Measurements from ENCODE around the gene CARD9.
"Not testable (repeated sequence)": the region's sequence is repeated elsewhere in the genome, so short reads cannot be mapped to it uniquely, and the experiment has no call there.

Gene CARD9, protein sequence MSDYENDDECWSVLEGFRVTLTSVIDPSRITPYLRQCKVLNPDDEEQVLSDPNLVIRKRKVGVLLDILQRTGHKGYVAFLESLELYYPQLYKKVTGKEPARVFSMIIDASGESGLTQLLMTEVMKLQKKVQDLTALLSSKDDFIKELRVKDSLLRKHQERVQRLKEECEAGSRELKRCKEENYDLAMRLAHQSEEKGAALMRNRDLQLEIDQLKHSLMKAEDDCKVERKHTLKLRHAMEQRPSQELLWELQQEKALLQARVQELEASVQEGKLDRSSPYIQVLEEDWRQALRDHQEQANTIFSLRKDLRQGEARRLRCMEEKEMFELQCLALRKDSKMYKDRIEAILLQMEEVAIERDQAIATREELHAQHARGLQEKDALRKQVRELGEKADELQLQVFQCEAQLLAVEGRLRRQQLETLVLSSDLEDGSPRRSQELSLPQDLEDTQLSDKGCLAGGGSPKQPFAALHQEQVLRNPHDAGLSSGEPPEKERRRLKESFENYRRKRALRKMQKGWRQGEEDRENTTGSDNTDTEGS

DNA sequence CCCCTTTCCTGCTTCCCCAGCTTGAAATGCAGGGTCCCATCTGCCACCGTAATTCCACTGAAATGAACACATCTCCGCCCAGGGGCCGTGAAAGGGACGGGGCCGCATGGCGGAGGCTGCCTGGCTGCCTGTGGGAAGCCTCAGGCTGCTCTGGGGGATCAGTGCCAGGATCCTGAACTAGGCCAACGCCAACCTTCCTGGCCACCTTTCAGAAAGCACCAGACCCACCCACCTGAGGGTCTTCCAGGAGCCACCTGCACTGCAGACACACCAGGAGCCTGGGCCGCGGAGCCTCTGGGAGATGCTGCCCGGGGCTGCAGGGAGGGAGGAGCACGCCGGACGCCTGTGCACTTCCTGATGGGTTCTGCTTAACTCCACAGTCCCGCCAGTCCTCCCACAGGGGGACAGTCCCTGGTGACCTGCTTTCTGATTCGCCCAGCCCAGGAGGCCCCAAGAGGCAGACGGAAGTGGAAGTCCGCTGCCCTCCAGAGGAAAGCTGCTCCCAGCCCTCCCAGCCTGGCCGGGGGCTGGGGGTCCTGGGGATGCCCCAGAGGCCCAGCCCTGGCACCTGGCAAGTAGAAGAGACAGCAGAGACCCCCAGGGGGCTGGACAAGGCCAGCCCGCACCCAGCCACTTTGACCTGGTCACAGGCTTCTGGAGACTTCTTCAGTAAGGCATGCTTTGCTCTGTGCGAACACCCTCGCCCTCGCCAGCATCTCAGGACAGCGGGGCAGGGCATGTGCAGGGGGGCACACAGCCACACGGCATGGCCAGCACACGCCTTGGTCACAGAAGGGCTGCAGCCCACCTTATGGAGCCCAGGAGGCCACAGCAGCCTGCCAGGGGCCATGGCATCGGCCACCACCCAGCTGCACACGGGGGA is at the start of gene CARD9:
Gene CARD9, minus strand, starts transcription at position 370 of the 883 bp plus-strand sequence. CDS start 1,591 bp downstream, outside the sequence.
- no peak for DNase-seq

DNA sequence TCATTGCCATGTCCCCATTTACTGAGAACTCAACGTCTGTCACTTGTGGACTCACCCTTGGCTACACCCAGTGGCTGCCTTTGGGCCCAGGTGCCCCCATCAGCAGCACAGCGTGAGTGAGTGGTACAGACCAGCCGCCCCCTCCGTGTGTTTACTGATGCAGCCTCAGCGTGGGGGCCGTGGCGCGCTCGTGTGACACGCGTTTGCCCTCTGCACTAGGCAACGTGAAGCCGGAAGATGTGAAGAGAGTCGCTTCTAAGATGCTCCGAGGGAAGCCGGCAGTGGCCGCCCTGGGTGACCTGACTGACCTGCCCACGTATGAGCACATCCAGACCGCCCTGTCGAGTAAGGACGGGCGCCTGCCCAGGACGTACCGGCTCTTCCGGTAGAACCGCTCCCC is 49.4 kb upstream of the CARD9 start:
- DNase-seq: no peak

DNA sequence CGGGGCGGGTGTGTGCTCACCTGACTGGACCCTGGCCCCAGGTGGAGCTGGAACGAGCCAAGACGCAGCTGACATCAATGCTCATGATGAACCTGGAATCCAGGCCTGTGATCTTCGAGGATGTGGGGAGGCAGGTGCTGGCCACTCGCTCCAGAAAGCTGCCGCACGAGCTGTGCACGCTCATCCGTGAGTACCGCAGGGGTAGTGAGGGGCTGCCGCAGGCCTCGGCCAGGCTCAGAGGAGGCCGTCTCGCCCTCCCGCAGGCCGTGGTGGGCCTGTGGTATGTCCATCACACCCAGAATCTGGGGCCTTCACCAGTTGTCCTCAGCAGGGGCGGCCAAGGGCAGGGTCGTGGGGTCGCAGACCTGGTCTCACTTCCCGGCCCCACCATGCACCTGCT is 48.3 kb upstream of the CARD9 start:
- no peak for DNase-seq

DNA sequence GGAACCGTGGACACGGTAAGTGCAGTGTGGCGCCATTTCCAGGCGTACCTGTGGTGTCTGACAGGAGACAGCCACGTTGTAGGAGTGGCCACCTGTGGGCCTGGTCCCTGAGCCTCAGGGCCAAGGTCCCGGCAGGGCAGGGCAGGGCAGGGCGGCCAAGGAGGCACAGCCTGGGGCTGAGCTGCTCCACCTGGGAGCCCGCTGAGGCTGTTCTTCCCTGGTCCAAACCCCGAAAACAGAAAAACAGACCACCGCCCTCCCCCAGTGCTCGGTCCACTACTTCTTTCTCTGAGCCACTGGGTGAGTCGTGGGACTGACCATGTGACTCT is 45.6 kb upstream of the CARD9 start:
- no peak for DNase-seq

DNA sequence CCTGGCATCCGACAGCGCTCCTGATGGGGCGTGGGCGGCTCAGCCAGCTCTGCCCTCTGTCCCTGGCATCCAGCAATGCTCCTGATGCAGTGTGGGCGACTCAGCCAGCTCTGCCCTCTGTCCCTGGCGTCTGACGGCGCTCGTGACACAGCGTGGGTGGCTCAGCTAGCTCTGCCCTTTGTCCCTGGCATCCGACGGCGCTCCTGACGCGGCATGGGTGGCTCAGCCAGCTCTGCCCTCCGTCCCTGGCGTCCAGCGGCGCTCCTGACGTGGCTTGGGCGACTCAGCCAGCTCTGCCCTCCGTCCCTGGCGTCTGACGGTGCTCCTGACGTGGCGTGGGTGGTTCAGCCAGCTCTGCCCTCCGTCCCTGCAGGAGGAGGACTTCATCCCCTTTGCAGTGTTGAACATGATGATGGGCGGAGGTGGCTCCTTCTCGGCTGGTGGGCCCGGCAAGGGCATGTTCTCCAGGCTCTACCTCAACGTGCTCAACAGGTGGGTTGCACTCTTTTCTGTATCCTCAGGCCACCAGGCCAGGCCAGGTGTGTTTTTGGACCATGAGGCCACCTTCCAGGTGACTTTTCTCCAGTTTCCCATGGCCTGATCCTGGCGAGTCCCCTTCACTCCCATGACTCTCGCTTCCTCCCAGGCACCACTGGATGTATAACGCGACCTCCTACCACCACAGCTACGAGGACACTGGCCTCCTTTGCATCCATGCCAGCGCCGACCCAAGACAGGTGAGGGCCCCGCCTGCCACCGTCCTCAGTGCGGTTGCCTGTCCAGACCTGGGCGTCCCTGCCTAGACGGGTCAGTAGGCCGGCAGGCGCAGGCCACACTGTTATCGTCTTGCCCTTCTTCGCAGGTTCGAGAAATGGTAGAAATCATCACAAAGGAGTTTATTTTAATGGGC is 45.0 kb upstream of the CARD9 start:
- DNase-seq: no peak

DNA sequence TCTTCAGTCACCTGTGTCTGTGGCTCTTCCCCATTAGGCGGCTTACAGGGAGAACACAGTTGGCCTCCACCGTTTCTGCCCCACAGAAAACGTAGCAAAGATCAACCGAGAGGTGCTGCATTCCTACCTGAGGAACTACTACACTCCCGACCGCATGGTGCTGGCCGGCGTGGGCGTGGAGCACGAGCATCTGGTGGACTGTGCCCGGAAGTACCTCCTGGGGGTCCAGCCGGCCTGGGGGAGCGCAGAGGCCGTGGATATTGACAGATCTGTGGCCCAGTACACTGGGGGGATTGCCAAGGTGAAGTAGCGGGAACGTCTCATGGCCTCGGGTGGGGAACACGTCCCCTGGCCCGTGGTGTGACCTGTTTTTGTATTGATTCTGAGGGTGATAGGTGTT is 43.4 kb upstream of the CARD9 start:
- no peak for DNase-seq

DNA sequence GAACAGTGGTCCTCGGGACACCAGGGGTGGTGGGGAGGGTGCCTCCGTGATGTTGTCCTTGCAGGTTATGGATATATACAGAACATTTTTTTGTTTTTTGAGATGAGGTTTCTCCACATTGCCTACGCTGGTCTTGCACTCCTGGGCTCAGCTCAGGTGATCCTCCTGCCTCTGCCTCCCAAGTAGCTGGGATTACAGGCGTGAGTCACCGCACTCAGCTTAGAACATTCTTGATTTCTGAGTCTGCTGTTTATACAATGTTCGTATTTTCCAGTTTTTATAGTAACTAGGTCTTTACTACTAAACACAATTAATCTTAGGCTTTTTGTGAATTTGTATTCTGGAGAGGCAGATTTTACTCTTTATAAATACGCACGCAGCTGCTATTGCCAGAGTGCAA is 43.0 kb upstream of the CARD9 start:
- no peak for DNase-seq

DNA sequence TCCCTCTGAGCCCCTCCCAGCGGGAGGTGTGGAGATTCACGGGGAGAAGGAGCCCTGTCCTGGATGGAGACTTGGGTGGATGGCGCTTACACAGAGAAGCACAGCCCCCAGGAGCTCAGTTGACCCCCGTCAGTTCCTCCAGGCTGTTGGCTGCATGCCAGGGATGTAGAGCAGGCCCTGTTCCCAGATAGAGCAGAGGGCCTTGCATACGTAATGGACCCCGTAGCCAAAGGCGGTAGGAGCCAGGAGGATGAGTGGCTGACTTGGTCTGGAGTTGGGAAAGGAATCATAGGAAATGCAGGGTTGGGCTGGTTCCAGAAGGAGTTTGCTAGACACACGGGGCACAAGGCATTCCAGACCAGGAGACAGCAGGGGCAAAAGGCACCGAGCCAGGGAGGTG is 39.5 kb upstream of the CARD9 start:
- DNase-seq: no peak

DNA sequence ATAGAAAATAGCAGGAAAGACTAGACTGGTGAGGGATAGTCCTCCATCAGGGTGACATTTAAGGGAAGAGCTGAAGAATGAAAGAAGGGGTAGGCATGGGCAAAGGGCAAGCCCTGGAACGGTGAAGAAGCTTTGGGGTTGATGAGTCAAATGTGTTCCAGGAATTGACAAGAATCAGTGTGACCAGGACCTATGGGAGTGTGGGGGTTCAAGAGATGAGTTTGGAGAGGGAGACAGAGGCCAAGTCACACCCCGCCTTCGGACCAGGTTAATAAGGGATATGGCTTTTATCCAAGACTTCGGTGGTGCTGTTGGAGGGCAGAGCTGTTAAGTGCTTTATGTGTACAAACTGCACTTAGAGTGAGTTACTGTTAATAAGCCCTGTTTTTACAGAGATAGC is 37.9 kb upstream of the CARD9 start:
- peak; percentile 29 for DNase-seq

DNA sequence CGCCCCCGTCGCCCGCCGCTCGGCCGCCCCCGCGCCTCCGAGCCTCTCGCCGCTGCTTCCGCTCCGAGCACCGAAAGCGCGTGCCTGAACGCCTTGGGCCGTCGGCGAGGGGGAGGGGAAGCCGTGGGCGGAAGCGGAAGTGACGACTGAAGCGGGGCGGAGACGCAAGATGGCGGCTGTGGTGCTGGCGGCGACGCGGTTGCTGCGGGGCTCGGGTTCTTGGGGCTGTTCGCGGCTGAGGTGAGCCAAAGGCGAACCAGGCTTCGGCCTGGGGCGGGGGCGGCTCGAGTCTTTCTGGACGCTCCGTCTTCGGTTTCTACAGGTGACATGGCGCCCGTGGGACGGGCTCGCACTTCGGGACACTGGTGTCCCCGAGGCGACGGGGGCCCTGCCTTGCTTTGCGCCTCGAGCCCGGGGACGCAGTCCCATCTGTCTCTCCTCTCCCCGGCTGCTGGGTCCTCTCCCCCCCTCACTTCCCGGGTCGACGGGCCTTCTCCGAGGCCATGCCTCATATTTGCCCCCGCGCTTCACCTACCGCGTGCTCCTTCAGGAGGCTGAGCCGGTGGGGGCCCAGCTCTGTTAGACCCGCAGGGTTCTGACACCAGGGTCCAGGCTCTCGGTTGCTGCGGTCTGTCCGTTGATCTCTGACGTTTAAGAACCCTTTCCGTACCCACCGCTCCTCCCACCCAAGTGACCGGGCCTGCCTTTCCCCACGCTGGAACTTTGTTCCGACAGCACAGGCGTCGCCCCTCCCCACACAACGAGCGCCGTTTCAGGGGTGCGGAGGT is 37.2 kb upstream of the CARD9 start, which contains the start of the genes ENTR1 and PMPCA:
Gene ENTR1, minus strand, starts transcription at position 115 of the 788 bp plus-strand sequence. CDS start 217 bp downstream, outside the sequence.
Gene PMPCA, plus strand, starts transcription at position 159 of the 788 bp plus-strand sequence. Its CDS starts 11 bp downstream, at position 170.
- DNase-seq: peak; percentile 96

DNA sequence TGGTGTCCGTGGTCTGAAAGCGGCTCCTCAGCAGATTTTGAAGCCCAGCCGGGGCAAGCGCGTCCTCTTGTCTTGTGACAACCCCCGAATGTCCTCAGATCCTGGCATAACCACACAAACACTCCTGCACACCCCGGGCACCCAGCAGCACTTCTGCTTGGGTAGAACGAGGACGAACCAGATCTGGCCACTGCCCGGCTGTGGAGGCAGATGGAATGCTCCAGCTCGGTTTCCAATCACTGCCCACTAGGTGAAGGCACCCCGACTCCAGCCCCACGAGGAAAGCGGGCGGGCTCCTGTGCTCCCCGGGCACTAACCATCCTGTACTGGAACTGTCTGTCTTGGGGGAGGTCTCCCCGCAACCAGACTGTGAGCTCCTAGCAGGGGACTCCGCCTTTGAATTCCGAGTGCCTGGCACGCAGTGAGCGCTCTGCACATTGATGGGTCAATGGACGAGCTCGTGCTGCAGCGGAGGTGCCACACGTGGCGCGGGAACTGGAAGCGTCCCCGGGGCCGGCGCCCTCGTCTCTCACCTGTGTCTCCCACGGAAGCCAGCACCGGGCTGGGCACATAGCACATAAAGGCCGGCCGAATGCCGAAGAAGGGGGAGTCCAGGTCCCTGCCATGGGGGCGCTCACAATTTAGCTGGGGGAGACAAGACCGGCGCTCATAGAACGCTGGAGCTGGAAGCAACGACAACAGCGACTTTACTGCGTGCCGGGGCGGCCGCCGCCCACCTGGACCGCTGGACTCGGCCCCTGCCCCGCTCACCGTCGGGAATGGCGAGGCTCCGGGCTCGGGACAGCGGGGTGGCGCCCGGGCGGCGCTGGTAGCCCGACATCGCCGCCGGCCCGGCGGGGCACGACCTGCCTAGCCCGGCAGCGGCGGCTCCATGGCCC is 36.3 kb upstream of the CARD9 start:
- peak; percentile 51 for DNase-seq

DNA sequence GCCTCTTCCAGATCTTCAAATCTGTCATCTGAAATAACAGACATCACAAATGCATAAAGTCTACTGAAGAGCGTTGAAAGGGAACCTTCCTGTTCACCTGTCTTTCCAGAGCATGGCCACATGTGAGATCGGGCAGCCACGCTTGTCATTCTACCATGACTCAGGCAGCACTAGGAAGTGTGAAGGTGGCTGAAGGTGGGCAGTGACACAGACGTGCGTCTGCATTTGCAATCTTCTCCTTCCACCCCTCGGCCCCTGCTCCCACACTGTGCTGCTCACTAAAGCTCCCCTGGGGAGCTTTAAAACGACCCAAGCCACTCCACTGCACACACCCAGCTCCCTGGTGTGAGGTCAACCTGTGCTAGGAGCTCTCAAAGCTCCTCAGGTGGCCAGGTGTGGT is 34.4 kb upstream of the CARD9 start:
- peak; percentile 51 for DNase-seq

DNA sequence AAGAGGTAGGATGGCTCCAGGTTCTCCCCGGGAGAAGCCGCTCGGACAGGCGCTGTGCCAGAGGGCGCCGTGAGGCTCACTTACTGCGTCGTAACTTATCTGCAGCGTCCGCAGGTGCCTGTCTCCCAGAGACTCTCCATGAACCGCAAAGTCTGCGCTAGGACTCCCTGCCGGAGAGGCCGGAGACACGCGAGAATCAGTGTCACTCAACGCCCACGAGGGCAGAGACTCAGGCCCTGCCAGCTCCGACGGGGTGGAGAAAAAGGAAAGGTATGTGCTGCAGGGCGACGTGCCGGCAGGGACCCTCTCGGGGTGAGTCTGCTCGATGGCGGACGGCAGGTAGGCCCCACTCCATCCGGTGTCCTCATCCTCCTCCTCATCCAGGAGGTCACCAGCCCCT is 33.6 kb upstream of the CARD9 start:
- not testable (repeated sequence) for DNase-seq

DNA sequence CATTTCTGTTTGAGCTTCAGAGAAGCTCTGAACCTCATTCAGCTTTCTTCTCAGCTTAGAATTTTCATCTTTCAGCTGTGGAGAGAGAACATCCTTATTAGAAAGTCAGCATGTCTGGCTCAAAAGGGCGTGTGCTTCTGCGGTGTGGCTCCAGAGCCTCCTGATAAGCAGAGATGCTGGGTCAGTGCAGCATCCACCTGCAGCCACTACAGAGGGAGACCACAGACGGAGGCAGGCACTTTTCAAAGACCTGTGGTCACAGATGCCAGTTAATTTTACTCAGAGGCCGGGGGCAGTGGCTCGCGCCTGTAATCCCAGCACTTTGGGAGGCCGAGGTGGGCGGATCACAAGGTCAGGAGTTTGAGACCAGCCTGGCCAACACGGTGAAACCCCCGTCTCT is 32.4 kb upstream of the CARD9 start:
- DNase-seq: not testable (repeated sequence)

DNA sequence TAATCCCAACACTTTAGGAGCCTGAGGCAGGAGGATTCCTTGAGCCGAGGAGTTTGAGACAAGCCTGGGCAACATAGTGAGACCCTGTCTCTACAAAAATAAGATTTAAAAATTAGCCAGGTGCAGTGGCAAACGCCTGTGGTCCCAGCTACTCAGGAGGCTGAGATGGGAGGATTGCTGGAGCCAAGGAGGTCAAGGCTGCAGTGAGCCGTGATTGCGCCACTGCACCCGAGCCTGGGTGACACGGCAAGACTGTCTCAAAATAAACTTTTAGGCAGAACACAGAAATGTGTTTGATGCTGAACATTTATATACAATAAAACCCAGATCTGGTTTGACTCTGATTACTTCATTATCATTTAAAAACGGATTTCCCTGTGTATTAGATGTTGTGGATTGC is 32.0 kb upstream of the CARD9 start:
- DNase-seq: no peak

DNA sequence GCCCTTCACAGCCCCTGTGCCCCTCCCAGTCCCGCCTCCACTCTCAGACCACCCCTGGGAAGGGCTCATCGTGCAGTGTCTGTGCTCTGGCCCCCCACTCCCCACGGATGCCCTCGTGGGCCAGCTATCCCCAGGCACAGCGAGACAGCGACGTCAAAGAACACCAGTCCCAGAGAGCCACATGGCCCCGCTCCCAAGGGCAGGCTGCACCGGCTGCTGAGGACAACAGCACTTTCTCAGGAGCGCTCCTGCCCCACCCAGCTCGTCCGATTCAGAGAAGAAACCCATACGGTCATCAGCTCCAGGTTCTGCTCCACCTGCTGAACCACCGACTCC is 31.3 kb upstream of the CARD9 start:
- no peak for DNase-seq

DNA sequence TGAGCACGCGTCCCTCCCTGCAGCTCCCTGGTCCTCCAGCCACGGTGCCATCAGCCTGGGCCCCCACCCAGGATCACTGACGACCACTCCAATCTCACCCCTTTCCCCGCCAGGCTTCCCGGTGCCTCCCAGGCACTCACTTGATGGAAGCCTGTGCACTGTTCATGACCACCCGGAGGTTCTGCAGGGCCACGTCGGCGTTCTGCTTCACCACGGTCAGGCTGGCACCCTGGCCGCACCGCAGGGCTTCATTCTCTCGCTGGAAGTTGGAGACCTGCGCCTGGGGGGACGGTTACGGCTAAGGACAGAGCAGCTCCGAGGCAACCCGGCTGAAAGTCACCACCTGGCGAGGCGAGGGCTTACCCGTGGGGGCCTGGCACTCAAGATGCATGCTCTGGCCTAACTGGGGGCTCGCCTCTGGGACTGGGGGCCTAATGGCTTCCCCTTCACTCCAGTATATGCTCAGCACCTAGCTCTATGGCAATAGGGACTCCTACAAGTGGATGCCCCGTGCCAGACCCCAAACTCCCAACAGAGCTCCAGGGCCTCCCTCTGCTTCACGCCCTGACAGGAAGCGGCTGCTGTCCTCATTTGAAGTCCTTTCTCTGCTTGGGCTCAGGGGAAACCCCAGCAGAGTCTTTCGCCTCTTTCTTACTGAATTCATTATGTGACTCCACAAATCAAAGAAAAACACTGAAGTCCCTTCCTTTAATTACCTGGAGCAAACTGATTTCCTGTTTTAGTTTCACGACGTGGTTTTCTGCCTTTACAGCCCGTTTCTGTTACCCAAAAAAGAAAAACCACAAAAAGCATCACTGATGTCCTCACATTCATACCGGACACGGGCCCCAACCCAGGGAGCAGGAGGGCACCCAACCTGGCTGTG is 30.7 kb upstream of the CARD9 start:
- peak; percentile 73 for DNase-seq

DNA sequence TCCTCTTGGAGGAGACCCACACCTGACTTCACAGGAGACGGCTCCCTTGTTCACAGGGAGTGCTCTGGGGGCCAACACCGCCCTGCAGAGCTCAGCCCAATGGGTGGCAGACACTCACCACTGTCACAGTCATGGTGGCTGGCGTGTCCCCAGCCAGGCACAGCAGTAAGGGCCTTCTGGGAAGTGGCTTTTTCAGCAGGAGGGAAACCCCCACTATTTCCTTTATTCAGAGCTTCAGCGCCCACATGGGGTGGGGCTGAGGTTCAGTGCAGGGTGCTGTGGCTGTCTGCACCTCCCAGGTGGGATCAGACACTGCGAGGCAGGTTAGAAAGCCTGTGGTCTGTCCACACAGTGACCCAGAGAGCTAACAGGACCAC is 30.1 kb upstream of the CARD9 start:
- DNase-seq: peak; percentile 88

DNA sequence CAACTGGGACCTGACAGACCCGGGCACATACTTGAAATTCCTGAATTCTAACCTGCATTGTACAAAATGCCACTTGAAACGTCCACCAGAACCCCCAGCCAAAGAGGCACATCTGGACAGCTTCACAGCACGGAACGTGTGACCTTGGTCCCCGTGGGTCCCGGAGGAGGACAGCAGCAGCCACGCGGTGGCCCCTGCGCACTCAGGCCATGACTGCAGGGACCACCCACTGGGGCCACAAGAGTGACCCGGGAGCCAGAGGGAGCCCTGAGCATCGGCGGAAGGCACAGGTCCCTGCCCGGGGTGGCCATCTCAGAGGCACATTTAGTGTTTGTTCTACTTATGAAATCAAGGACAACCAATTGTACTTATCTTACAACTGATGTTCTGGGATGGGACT is 28.6 kb upstream of the CARD9 start:
- no peak for DNase-seq

All from activated CD4-positive, alpha-beta T cell treated with anti-CD3 and anti-CD28 coated beads, Interleukin-2, Interleukin-6, amounts not matched to agents 100 ng/mL and 50 ng/mL, durations not matched to agents 16 hours and 8 hours (primary cell).